ENCODE measurements around the gene SIX5. TPM values are rescaled to one million over a fixed set of nuclear protein-coding genes. Genes with fewer than 3 reads are reported as not detected.

The SIX5 gene
- total and polyA plus RNA-seq, 2 donors from 2014 or later = 15.2 to 19.4 TPM

GRCh38 chr19:45780448-45781213 lies 11.6 kb upstream of the SIX5 start:
- FAIRE-seq (no peak), DNase-seq (peak in 1 of 5 donors; percentile 66)
- intact Hi-C loops (cut with DNase I) = no loop called here
- Histone ChIP-seq H3K4me3 (ENCODE audit: low read length in 3 of 3) (peak overlapping the region in 1 of 3 donors; percentile 32), H3K9me3 (ENCODE audit: control insufficient read depth in 2 of 3, insufficient read depth in 1 of 3, low read length in 3 of 3) (no peaks in the 10 kb centered on the region), H3K27ac (ENCODE audit: low read depth in 2 of 2, low read length in 2 of 2) (no peak overlapping the region), H3K4me1 (ENCODE audit: control insufficient read depth in 2 of 3, insufficient read depth in 2 of 3, low read depth in 1 of 3, low read length in 3 of 3) (peaks cover 0 to 24% (median 0%) of the 10 kb centered on the region in 3 donors), H3K36me3 (ENCODE audit: control insufficient read depth in 2 of 3, insufficient read depth in 3 of 3, low read length in 3 of 3) (peaks cover 0 to 5% (median 0%) of the 10 kb centered on the region in 3 donors), H3K9ac (ENCODE audit: low read length in 3 of 3) (peak overlapping the region in 1 of 3 donors; percentile 22), H3K27me3 (ENCODE audit: control insufficient read depth, insufficient read depth, low read length) (no peaks in the 10 kb centered on the region)
- TF ChIP-seq CTCF (IDR thresholded peaks at IDR 0.05; ENCODE audit: borderline replicate concordance, extremely low read depth, insufficient read depth) = no peak

GRCh38 chr19:45780146-45780447 lies 11.0 kb upstream of the SIX5 start:
- Histone ChIP-seq H3K36me3 (ENCODE audit: control insufficient read depth in 2 of 3, insufficient read depth in 3 of 3, low read length in 3 of 3) (peaks cover 0 to 5% (median 0%) of the 10 kb centered on the region in 3 donors), H3K4me3 (ENCODE audit: low read length in 3 of 3) (peak overlapping the region in 1 of 3 donors; percentile 8), H3K27me3 (ENCODE audit: control insufficient read depth, insufficient read depth, low read length) (no peaks in the 10 kb centered on the region), H3K9ac (ENCODE audit: low read length in 3 of 3) (peak overlapping the region in 1 of 3 donors; percentile 13), H3K9me3 (ENCODE audit: control insufficient read depth in 2 of 3, insufficient read depth in 1 of 3, low read length in 3 of 3) (no peaks in the 10 kb centered on the region), H3K27ac (ENCODE audit: low read depth in 2 of 2, low read length in 2 of 2) (no peak overlapping the region), H3K4me1 (ENCODE audit: control insufficient read depth in 2 of 3, insufficient read depth in 2 of 3, low read depth in 1 of 3, low read length in 3 of 3) (peaks cover 0 to 24% (median 0%) of the 10 kb centered on the region in 3 donors)
- intact Hi-C loops (cut with DNase I) = no loop called here
- peak in 1 of 5 donors; percentile 64 for DNase-seq
- TF ChIP-seq CTCF (IDR thresholded peaks at IDR 0.05; ENCODE audit: borderline replicate concordance, extremely low read depth, insufficient read depth) = no peak
- no peak for FAIRE-seq

- peaks cover 0 to 27% (median 0%) of the 10 kb centered on the region in 3 donors for H3K4me1 ChIP-seq (ENCODE audit: control insufficient read depth in 2 of 3, insufficient read depth in 2 of 3, low read depth in 1 of 3, low read length in 3 of 3)
- no peaks in the 10 kb centered on the region for H3K9me3 ChIP-seq (ENCODE audit: control insufficient read depth in 2 of 3, insufficient read depth in 1 of 3, low read length in 3 of 3)
- FAIRE-seq (no peak), DNase-seq (peak; percentile 93 to 97 (median 95))
- H3K9ac ChIP-seq (ENCODE audit: low read length in 3 of 3) = peak overlapping the region in 1 of 3 donors; percentile 13
- no peaks in the 10 kb centered on the region for H3K27me3 ChIP-seq (ENCODE audit: control insufficient read depth, insufficient read depth, low read length)
- H3K27ac ChIP-seq (ENCODE audit: low read depth in 2 of 2, low read length in 2 of 2) = no peak overlapping the region
- peaks cover 0 to 5% (median 0%) of the 10 kb centered on the region in 3 donors for H3K36me3 ChIP-seq (ENCODE audit: control insufficient read depth in 2 of 3, insufficient read depth in 3 of 3, low read length in 3 of 3)
- peak; percentile 45 for TF ChIP-seq CTCF (IDR thresholded peaks at IDR 0.05; ENCODE audit: borderline replicate concordance, extremely low read depth, insufficient read depth)
- intact Hi-C loops (cut with DNase I) = no loop called here
- peak overlapping the region in 2 of 3 donors; percentile 16 to 46 for H3K4me3 ChIP-seq (ENCODE audit: low read length in 3 of 3)
Observed at GRCh38 chr19:45779231-45780145, 10.4 kb upstream of the SIX5 start.
